ENCODE measurements around the gene KATNIP. TPM values are rescaled to one million over a fixed set of nuclear protein-coding genes. Genes with fewer than 3 reads are reported as not detected.

The KATNIP gene
- total RNA-seq, 1 experiment from 2014 or later, result 23.0 TPM

GRCh38 chr16:27531826-27532800 lies 17.8 kb upstream of the KATNIP start:
- POLR2A ChIA-PET, result no interaction called here
- H3K36me3 Mint-ChIP-seq, result peaks cover 82% of the 10 kb centered on the region

GRCh38 chr16:27534256-27534655 lies 15.7 kb upstream of the KATNIP start:
- no peak overlapping the region for H3K4me3 Mint-ChIP-seq
- no peaks in the 10 kb centered on the region for H3K9me3 Mint-ChIP-seq
- H3K27me3 Mint-ChIP-seq (ENCODE audit: low read depth), result no peaks in the 10 kb centered on the region
- DNase-seq (ENCODE audit: low spot score), result no peak
- no peaks in the 10 kb centered on the region for H3K4me1 Mint-ChIP-seq
- no peak for ATAC-seq
- TF ChIP-seq MYBL2 (CRISPR knock-in tag; IDR thresholded peaks at IDR 0.05) (no peak), ZNF263 (CRISPR knock-in tag; IDR thresholded peaks at IDR 0.05; ENCODE audit: low read depth) (no peak), JUN (CRISPR knock-in tag; IDR thresholded peaks at IDR 0.05) (no peak), USF2 (CRISPR knock-in tag; IDR thresholded peaks at IDR 0.05) (no peak)
- peaks cover 80% of the 10 kb centered on the region for H3K36me3 Mint-ChIP-seq
- H3K27ac Mint-ChIP-seq, result no peak overlapping the region
- POLR2A ChIA-PET, result no interaction called here
- CTCF ChIA-PET, result no interaction called here

More at GRCh38 chr16:27531826-27532800, 17.8 kb upstream of the KATNIP start:
- CTCF ChIA-PET, result interaction anchor here (1.3 kb wide), 1 partner anchor 16 kb away, joined by 4 read pairs; no protein-coding TSS in a partner anchor
- no peak overlapping the region for H3K27ac Mint-ChIP-seq
- H3K4me3 Mint-ChIP-seq, result no peak overlapping the region
- DNase-seq (ENCODE audit: low spot score) (no peak), ATAC-seq (no peak)
- no peaks in the 10 kb centered on the region for H3K4me1 Mint-ChIP-seq
- H3K9me3 Mint-ChIP-seq, result no peaks in the 10 kb centered on the region
- H3K27me3 Mint-ChIP-seq (ENCODE audit: low read depth), result no peaks in the 10 kb centered on the region
- TF ChIP-seq ZNF671 (CRISPR knock-in tag; IDR thresholded peaks at IDR 0.05), result no peak
- TF ChIP-seq NFYB (CRISPR knock-in tag; conservative IDR thresholded peaks at IDR 0.05; ENCODE audit: low read depth), result no peak
- TF ChIP-seq NR1H2 (CRISPR knock-in tag; IDR thresholded peaks at IDR 0.05), result no peak
- TF ChIP-seq PRRX2 (CRISPR knock-in tag; IDR thresholded peaks at IDR 0.05), result no peak

- Mint-ChIP-seq H3K4me1 (no peaks in the 10 kb centered on the region), H3K4me3 (no peak overlapping the region), H3K9me3 (peaks cover 5% of the 10 kb centered on the region; the same call in 1 of the 2 replicates), H3K27me3 (ENCODE audit: low read depth) (no peaks in the 10 kb centered on the region), H3K36me3 (peaks cover 82% of the 10 kb centered on the region), H3K27ac (no peak overlapping the region)
- ChIA-PET CTCF (no interaction called here), POLR2A (no interaction called here)
- ATAC-seq (no peak), DNase-seq (ENCODE audit: low spot score) (no peak)
- TF ChIP-seq ARID4B (CRISPR knock-in tag; IDR thresholded peaks at IDR 0.05; ENCODE audit: borderline replicate concordance), result no peak
- no peak for TF ChIP-seq HMGXB4 (CRISPR knock-in tag; IDR thresholded peaks at IDR 0.05)
- TF ChIP-seq IRF2 (CRISPR knock-in tag; IDR thresholded peaks at IDR 0.05; ENCODE audit: borderline replicate concordance, low read depth), result no peak
- TF ChIP-seq PRDM15 (CRISPR knock-in tag; IDR thresholded peaks at IDR 0.05), result no peak
- TF ChIP-seq ZNF396 (CRISPR knock-in tag; IDR thresholded peaks at IDR 0.05; ENCODE audit: borderline replicate concordance), result no peak
- TF ChIP-seq IRF1 (CRISPR knock-in tag; IDR thresholded peaks at IDR 0.05), result no peak
- no peak for TF ChIP-seq ZNF263 (CRISPR knock-in tag; IDR thresholded peaks at IDR 0.05; ENCODE audit: low read depth)
- TF ChIP-seq FOXK1 (CRISPR knock-in tag; IDR thresholded peaks at IDR 0.05), result no peak
These were observed 11.4 kb upstream of the KATNIP start for GRCh38 chr16:27538528-27538927.
